T-helper 2 cell treated with Interferon-gamma antibody and Interleukin-4, amounts not matched to agents 100 ng/mL and 5 ng/mL, for 36 hours (primary cell): ENCODE measurements around the gene CDC37L1. TPM values are rescaled to one million over a fixed set of nuclear protein-coding genes. Genes with fewer than 3 reads are reported as not detected.

Source experiments
- intact Hi-C: fragments of 100-400 bp; cut with micrococcal nuclease; formaldehyde crosslinking; loops from one replicate; pipeline ENCODE4 v1.15.1; 2023
- total RNA-seq: library from RNA; stranded (reverse); gene quantifications from 2 replicates; pipeline ENCODE4 v1.2.3, GENCODE V29; 2022

CDC37L1 gene
- total RNA-seq, 1 donor from 2014 or later: 10.8 TPM

- intact Hi-C loops: no loop called here
These were observed 30.0 kb downstream of the CDC37L1 start for GRCh38 chr9:4709380-4709779.

GRCh38 chr9:4713849-4714248 lies 34.5 kb downstream of the CDC37L1 start:
- intact Hi-C loops: no loop called here

GRCh38 chr9:4714266-4715016 lies 35.1 kb downstream of the CDC37L1 start:
- intact Hi-C loops: no loop called here

- intact Hi-C loops: no loop called here
These were observed 36.8 kb downstream of the CDC37L1 start for GRCh38 chr9:4716163-4716562.

- intact Hi-C loops: no loop called here
These were observed 38.4 kb downstream of the CDC37L1 start for GRCh38 chr9:4717815-4718214.

- intact Hi-C loops: no loop called here
These were observed 39.5 kb downstream of the CDC37L1 start for GRCh38 chr9:4718911-4719310.

- intact Hi-C loops: no loop called here
These were observed 42.4 kb downstream of the CDC37L1 start for GRCh38 chr9:4721736-4722135.

GRCh38 chr9:4725706-4726442 lies 46.5 kb downstream of the CDC37L1 start:
- intact Hi-C loops: loop anchor here (1.0 kb wide), 1 partner anchor 46 kb away; no protein-coding TSS in a partner anchor

- intact Hi-C loops: no loop called here
These were observed 48.2 kb downstream of the CDC37L1 start for GRCh38 chr9:4727593-4727992.

GRCh38 chr9:4732890-4733289 lies 53.5 kb downstream of the CDC37L1 start:
- intact Hi-C loops: no loop called here

GRCh38 chr9:4734150-4734549 lies 54.8 kb downstream of the CDC37L1 start:
- intact Hi-C loops: no loop called here

GRCh38 chr9:4738866-4739586 lies 59.7 kb downstream of the CDC37L1 start:
- intact Hi-C loops: no loop called here

- intact Hi-C loops: loop anchor here (1.0 to 5.0 kb wide), 5 partner anchors 53 to 1268 kb away; partner anchors contain the start of genes JAK2, PLGRKT, PLPP6 and RCL1
These were observed 60.4 kb downstream of the CDC37L1 start for GRCh38 chr9:4739587-4740387.

- intact Hi-C loops: loop anchor here (1.0 to 5.0 kb wide), 5 partner anchors 52 to 1267 kb away; partner anchors contain the start of genes JAK2, PLGRKT, PLPP6 and RCL1
These were observed 60.9 kb downstream of the CDC37L1 start for GRCh38 chr9:4740388-4740637.

GRCh38 chr9:4740638-4741364 lies 61.4 kb downstream of the CDC37L1 start, which contains the start of gene AK3:
AK3 (minus strand) TSS chr9:4741202; CDS start chr9:4741087, 115 bp downstream.
- intact Hi-C loops: loop anchor here (1.0 to 5.0 kb wide), 6 partner anchors 52 to 1266 kb away; partner anchors contain the start of genes CDC37L1, JAK2, PLGRKT and PLPP6

- intact Hi-C loops: loop anchor here (1.0 to 5.0 kb wide), 5 partner anchors 62 to 1266 kb away; partner anchors contain the start of genes CDC37L1, JAK2, PLGRKT and PLPP6
These were observed 62.2 kb downstream of the CDC37L1 start for GRCh38 chr9:4741365-4742089.

GRCh38 chr9:4742246-4742645 lies 62.9 kb downstream of the CDC37L1 start:
- intact Hi-C loops: loop anchor here (5.0 kb wide), 4 partner anchors 80 to 1265 kb away; partner anchors contain the start of genes JAK2, PLGRKT and PLPP6

GRCh38 chr9:4743131-4743875 lies 63.9 kb downstream of the CDC37L1 start:
- intact Hi-C loops: loop anchor here (5.0 kb wide), 4 partner anchors 81 to 1264 kb away; partner anchors contain the start of genes JAK2, PLGRKT and PLPP6
